Measurements from ENCODE around the gene TMEM69.

DNA sequence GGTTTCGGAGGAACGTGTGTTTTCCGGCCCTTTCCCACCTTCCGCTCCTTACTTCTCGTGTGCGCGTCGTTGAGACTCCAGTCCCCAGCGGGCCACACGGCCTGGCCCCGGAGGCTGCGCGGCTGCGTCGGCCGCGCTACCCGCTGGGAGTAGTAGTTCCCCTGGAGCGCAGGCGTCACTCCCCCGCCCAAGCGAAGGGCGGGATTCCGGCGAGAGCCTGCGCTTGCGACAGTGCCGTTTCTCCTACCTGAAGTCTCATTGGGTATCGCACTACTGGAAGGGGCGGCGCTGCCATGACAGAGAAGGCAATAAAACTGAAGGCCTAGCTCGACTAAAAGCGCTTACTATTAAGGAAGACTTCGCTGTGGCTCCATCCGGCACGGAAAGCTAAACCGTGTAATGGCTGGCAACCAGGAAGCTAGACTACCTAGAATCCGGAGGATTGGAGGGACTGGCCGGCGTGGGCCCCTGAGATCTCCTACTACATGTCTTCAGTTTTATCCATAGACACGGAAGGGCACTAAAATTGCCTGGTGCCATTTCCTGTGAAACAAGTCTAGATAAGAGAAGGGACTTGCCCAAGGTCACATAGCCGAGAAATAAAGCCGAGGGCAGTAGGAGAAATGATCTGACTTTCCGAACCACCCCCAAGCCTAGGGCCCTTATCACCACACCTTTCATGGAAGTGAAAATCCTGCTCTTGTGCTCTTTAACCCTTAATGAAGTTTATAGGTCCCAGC is 797 bp upstream of the TMEM69 start:
- TF ChIP-seq, protein P1, sequence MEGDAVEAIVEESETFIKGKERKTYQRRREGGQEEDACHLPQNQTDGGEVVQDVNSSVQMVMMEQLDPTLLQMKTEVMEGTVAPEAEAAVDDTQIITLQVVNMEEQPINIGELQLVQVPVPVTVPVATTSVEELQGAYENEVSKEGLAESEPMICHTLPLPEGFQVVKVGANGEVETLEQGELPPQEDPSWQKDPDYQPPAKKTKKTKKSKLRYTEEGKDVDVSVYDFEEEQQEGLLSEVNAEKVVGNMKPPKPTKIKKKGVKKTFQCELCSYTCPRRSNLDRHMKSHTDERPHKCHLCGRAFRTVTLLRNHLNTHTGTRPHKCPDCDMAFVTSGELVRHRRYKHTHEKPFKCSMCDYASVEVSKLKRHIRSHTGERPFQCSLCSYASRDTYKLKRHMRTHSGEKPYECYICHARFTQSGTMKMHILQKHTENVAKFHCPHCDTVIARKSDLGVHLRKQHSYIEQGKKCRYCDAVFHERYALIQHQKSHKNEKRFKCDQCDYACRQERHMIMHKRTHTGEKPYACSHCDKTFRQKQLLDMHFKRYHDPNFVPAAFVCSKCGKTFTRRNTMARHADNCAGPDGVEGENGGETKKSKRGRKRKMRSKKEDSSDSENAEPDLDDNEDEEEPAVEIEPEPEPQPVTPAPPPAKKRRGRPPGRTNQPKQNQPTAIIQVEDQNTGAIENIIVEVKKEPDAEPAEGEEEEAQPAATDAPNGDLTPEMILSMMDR (conservative IDR thresholded peaks at IDR 0.05; ENCODE audit: low read depth, low read length), result no peak
- no peak for TF ChIP-seq SMC3 (IDR thresholded peaks at IDR 0.05; ENCODE audit: low read depth, low read length)
- TF ChIP-seq, protein P2, sequence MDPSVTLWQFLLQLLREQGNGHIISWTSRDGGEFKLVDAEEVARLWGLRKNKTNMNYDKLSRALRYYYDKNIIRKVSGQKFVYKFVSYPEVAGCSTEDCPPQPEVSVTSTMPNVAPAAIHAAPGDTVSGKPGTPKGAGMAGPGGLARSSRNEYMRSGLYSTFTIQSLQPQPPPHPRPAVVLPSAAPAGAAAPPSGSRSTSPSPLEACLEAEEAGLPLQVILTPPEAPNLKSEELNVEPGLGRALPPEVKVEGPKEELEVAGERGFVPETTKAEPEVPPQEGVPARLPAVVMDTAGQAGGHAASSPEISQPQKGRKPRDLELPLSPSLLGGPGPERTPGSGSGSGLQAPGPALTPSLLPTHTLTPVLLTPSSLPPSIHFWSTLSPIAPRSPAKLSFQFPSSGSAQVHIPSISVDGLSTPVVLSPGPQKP (IDR thresholded peaks at IDR 0.05; ENCODE audit: borderline replicate concordance, low read depth, low read length), result no peak
- peak; percentile 84 for TF ChIP-seq POLR2A (IDR thresholded peaks at IDR 0.05; ENCODE audit: low read depth, low read length)
- no peak for TF ChIP-seq RAD21 (IDR thresholded peaks at IDR 0.05; ENCODE audit: low read length)
- TF ChIP-seq MXI1 (IDR thresholded peaks at IDR 0.05; ENCODE audit: borderline replicate concordance, low read depth, low read length), result no peak
- 0 out of 2 replicates have a peak, but pooled peaks have one; percentile 8 for TF ChIP-seq MAFK (IDR thresholded peaks at IDR 0.05; ENCODE audit: low read depth, low read length)
- TF ChIP-seq CEBPB (IDR thresholded peaks at IDR 0.05; ENCODE audit: low read depth, low read length), result peak; percentile 89
- TF ChIP-seq FOS (IDR thresholded peaks at IDR 0.05; ENCODE audit: low read depth, low read length), result no peak
- TF ChIP-seq RFX5 (IDR thresholded peaks at IDR 0.05; ENCODE audit: low read depth, low read length), result peak; percentile 56
- TF ChIP-seq, protein P3, sequence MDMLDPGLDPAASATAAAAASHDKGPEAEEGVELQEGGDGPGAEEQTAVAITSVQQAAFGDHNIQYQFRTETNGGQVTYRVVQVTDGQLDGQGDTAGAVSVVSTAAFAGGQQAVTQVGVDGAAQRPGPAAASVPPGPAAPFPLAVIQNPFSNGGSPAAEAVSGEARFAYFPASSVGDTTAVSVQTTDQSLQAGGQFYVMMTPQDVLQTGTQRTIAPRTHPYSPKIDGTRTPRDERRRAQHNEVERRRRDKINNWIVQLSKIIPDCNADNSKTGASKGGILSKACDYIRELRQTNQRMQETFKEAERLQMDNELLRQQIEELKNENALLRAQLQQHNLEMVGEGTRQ (IDR thresholded peaks at IDR 0.05; ENCODE audit: low read depth, low read length), result no peak
